Neural progenitor cell (in vitro differentiated cells): ENCODE results near the gene SOCS3. TPM values are rescaled to one million over a fixed set of nuclear protein-coding genes. Genes with fewer than 3 reads are reported as not detected.

Source experiments
- DNase-seq: peaks from one replicate; pipeline ENCODE4 v3.0.0-alpha.2; 2016; ENCODE audit warnings: low spot score
- H2AFZ ChIP-seq: fragments of 200-600 bp; sonication (generic); replicated peaks from 2 replicates; pipeline ENCODE4 v1.6.1; 2016; ENCODE audit warnings: antibody characterized with exemption
- H3F3A ChIP-seq: fragments of 200-600 bp; sonication (generic); 2 replicates; pipeline ENCODE4 v1.6.1; 2016; ENCODE audit warnings: antibody characterized with exemption, low read depth
- H3K27ac ChIP-seq: fragments of 200-600 bp; sonication (generic); 2 replicates; pipeline ENCODE4 v1.5.1; 2016; ENCODE audit warnings: mild to moderate bottlenecking
- H3K27me3 ChIP-seq: fragments of 200-600 bp; sonication (generic); 2 replicates; pipeline ENCODE4 v1.6.1; 2016; ENCODE audit warnings: mild to moderate bottlenecking, moderate library complexity
- H3K36me3 ChIP-seq: fragments of 200-600 bp; sonication (generic); 2 replicates; pipeline ENCODE4 v1.5.1; 2016
- H3K4me1 ChIP-seq: fragments of 200-600 bp; sonication (generic); 2 replicates; pipeline ENCODE4 v1.6.1; 2016; ENCODE audit warnings: mixed run types
- H3K4me2 ChIP-seq: fragments of 200-600 bp; sonication (generic); 2 replicates; pipeline ENCODE4 v1.6.1; 2016
- H3K4me3 ChIP-seq: fragments of 200-600 bp; sonication (generic); 2 replicates; pipeline ENCODE4 v1.5.1; 2016
- H3K79me2 ChIP-seq: fragments of 200-600 bp; sonication (generic); 2 replicates; pipeline ENCODE4 v1.6.1; 2016; ENCODE audit warnings: low read depth
- H3K9ac ChIP-seq: fragments of 200-600 bp; sonication (generic); 2 replicates; pipeline ENCODE4 v1.6.1; 2016
- H3K9me3 ChIP-seq: fragments of 200-600 bp; sonication (generic); 2 replicates; pipeline ENCODE4 v1.5.1; 2016; ENCODE audit warnings: low read depth
- H4K20me1 ChIP-seq: fragments of 200-600 bp; sonication (generic); 2 replicates; pipeline ENCODE4 v1.6.1; 2016; ENCODE audit warnings: low read depth
- H3K27ac Mint-ChIP-seq: 3 replicates; pipeline ENCODE4 v1.8.0; 2021; ENCODE audit warnings: mixed read lengths
- H3K27me3 Mint-ChIP-seq: 2 replicates; pipeline ENCODE4 v1.8.0; 2022; ENCODE audit warnings: low read depth, mild to moderate bottlenecking, inconsistent platforms, moderate library complexity, mixed read lengths; ENCODE audit not compliant: insufficient read depth
- H3K36me3 Mint-ChIP-seq: 3 replicates; pipeline ENCODE4 v1.8.0; 2021; ENCODE audit warnings: mixed read lengths
- H3K4me1 Mint-ChIP-seq: 3 replicates; pipeline ENCODE4 v1.8.0; 2021; ENCODE audit warnings: mixed read lengths
- H3K4me3 Mint-ChIP-seq: 3 replicates; pipeline ENCODE4 v1.8.0; 2021; ENCODE audit warnings: mild to moderate bottlenecking, moderate library complexity, mixed read lengths
- H3K9me3 Mint-ChIP-seq: 3 replicates; pipeline ENCODE4 v1.8.0; 2020; ENCODE audit warnings: mixed read lengths
- EZH2 ChIP-seq: fragments of 200-600 bp; sonication (generic); IDR thresholded peaks from 2 replicates; pipeline ENCODE4 v1.6.1; 2017; ENCODE audit warnings: antibody characterized with exemption, mild to moderate bottlenecking, moderate library complexity
- EZH2phosphoT487 ChIP-seq: fragments of 200-600 bp; sonication (generic); IDR thresholded peaks from 2 replicates; pipeline ENCODE4 v1.6.1; 2017; ENCODE audit warnings: antibody characterized with exemption
- total RNA-seq: library from RNA; depleted of rRNA; stranded (reverse); fragments of >200 nt; gene quantifications from 2 replicates; pipeline ENCODE4 v1.2.3, GENCODE V29; 2015; ENCODE audit warnings: low replicate concordance
- TF ChIP-seq, protein P1 (sequence below): fragments of 200-600 bp; sonication (generic); IDR thresholded peaks from 2 replicates; pipeline ENCODE4 v1.5.1; 2017; ENCODE audit warnings: antibody characterized with exemption, mild to moderate bottlenecking

SOCS3 gene
- total RNA-seq, 1 donor from 2014 or later = 7.5 TPM

DNA sequence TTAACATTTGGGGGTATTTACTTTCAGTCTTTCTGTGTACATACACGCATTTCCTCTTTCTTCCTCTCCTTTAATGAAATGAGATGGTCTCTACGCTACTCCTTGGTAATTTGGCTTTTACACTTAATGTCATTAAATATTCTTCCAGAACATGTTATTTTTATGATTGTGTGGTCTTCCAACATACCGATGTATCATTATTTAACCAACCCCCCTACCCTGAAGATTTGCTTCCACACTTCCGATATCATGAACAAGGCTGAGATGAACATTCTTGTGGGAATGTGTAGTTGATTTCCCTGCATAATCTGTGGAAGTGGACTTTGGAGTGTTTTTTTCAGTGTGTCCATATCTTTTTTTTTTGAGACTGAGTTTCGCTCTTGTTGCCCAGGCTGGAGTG lies 16.3 kb upstream of the SOCS3 start:
- Histone ChIP-seq H2AFZ (no peak overlapping the region), H3K4me2 (no peak overlapping the region), H3K9me3 (no peaks in the 10 kb centered on the region), H4K20me1 (peaks cover 24% of the 10 kb centered on the region), H3F3A (peaks cover 44% of the 10 kb centered on the region), H3K27me3 (no peaks in the 10 kb centered on the region), H3K36me3 (no peaks in the 10 kb centered on the region), H3K9ac (no peak overlapping the region), H3K4me3 (no peak overlapping the region), H3K79me2 (peaks cover 29% of the 10 kb centered on the region), H3K4me1 (peaks cover 36% of the 10 kb centered on the region), H3K27ac (no peak overlapping the region)
- DNase-seq = no peak
- Mint-ChIP-seq H3K36me3 (peaks cover 3% of the 10 kb centered on the region), H3K27me3 (no peaks in the 10 kb centered on the region), H3K4me1 (peaks cover 54% of the 10 kb centered on the region), H3K4me3 (peak overlapping the region; percentile 58), H3K27ac (no peak overlapping the region), H3K9me3 (no peaks in the 10 kb centered on the region)
- TF ChIP-seq EZH2phosphoT487 = no peak
- no peak for TF ChIP-seq EZH2
- TF ChIP-seq, protein P1, sequence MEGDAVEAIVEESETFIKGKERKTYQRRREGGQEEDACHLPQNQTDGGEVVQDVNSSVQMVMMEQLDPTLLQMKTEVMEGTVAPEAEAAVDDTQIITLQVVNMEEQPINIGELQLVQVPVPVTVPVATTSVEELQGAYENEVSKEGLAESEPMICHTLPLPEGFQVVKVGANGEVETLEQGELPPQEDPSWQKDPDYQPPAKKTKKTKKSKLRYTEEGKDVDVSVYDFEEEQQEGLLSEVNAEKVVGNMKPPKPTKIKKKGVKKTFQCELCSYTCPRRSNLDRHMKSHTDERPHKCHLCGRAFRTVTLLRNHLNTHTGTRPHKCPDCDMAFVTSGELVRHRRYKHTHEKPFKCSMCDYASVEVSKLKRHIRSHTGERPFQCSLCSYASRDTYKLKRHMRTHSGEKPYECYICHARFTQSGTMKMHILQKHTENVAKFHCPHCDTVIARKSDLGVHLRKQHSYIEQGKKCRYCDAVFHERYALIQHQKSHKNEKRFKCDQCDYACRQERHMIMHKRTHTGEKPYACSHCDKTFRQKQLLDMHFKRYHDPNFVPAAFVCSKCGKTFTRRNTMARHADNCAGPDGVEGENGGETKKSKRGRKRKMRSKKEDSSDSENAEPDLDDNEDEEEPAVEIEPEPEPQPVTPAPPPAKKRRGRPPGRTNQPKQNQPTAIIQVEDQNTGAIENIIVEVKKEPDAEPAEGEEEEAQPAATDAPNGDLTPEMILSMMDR = no peak

GRCh38 chr17:78375401-78376151 lies 15.7 kb upstream of the SOCS3 start:
- H3K4me1 Mint-ChIP-seq = peaks cover 49% of the 10 kb centered on the region
- Histone ChIP-seq H3K4me2 (peak overlapping the region; percentile 36), H3K9ac (no peak overlapping the region), H2AFZ (no peak overlapping the region), H3K4me1 (peaks cover 38% of the 10 kb centered on the region), H3K27me3 (no peaks in the 10 kb centered on the region), H3F3A (peaks cover 50% of the 10 kb centered on the region), H3K79me2 (peaks cover 23% of the 10 kb centered on the region), H3K4me3 (no peak overlapping the region), H3K27ac (peak overlapping the region; percentile 90), H3K9me3 (no peaks in the 10 kb centered on the region), H4K20me1 (peaks cover 18% of the 10 kb centered on the region), H3K36me3 (no peaks in the 10 kb centered on the region)
- TF ChIP-seq EZH2phosphoT487 = no peak
- no peaks in the 10 kb centered on the region for H3K9me3 Mint-ChIP-seq
- H3K27ac Mint-ChIP-seq = no peak overlapping the region
- H3K36me3 Mint-ChIP-seq = peaks cover 3% of the 10 kb centered on the region
- H3K27me3 Mint-ChIP-seq = no peaks in the 10 kb centered on the region
- no peak overlapping the region for H3K4me3 Mint-ChIP-seq
- no peak for DNase-seq

- H3K9ac ChIP-seq = no peak overlapping the region
- Mint-ChIP-seq H3K27ac (peak overlapping the region; percentile 93), H3K4me1 (peaks cover 50% of the 10 kb centered on the region), H3K4me3 (peak overlapping the region; percentile 54), H3K27me3 (no peaks in the 10 kb centered on the region), H3K9me3 (no peaks in the 10 kb centered on the region), H3K36me3 (no peaks in the 10 kb centered on the region)
- no peak overlapping the region for H3K4me3 ChIP-seq
- peaks cover 14% of the 10 kb centered on the region for H3K79me2 ChIP-seq
- peak overlapping the region; percentile 36 for H3K4me2 ChIP-seq
- H3F3A ChIP-seq = peaks cover 54% of the 10 kb centered on the region
- no peaks in the 10 kb centered on the region for H3K9me3 ChIP-seq
- H3K27ac ChIP-seq = peak overlapping the region; percentile 90
- peak; percentile 80 for DNase-seq
- no peaks in the 10 kb centered on the region for H3K27me3 ChIP-seq
- peaks cover 43% of the 10 kb centered on the region for H3K4me1 ChIP-seq
- peak overlapping the region; percentile 71 for H2AFZ ChIP-seq
- TF ChIP-seq, protein P1 = no peak
- TF ChIP-seq EZH2phosphoT487 = no peak
- no peak for TF ChIP-seq EZH2
- peaks cover 11% of the 10 kb centered on the region for H4K20me1 ChIP-seq
- no peaks in the 10 kb centered on the region for H3K36me3 ChIP-seq
Observed at GRCh38 chr17:78374631-78375274, 14.9 kb upstream of the SOCS3 start.

GRCh38 chr17:78374189-78374588 lies 14.3 kb upstream of the SOCS3 start:
- no peak for DNase-seq
- peak overlapping the region; percentile 90 for H3K27ac ChIP-seq
- no peak overlapping the region for H3K4me3 Mint-ChIP-seq
- H3K27me3 ChIP-seq = no peaks in the 10 kb centered on the region
- H3K36me3 ChIP-seq = no peaks in the 10 kb centered on the region
- H3K9me3 ChIP-seq = no peaks in the 10 kb centered on the region
- H3K4me3 ChIP-seq = no peak overlapping the region
- H3K79me2 ChIP-seq = peaks cover 9% of the 10 kb centered on the region
- H3K4me1 ChIP-seq = peaks cover 43% of the 10 kb centered on the region
- H3K9ac ChIP-seq = no peak overlapping the region
- TF ChIP-seq EZH2 = no peak
- TF ChIP-seq, protein P1 = no peak
- no peak for TF ChIP-seq EZH2phosphoT487
- H3F3A ChIP-seq = peaks cover 58% of the 10 kb centered on the region
- H3K27ac Mint-ChIP-seq = peak overlapping the region; percentile 93
- no peaks in the 10 kb centered on the region for H3K9me3 Mint-ChIP-seq
- peaks cover 47% of the 10 kb centered on the region for H3K4me1 Mint-ChIP-seq
- peak overlapping the region; percentile 36 for H3K4me2 ChIP-seq
- H3K36me3 Mint-ChIP-seq = no peaks in the 10 kb centered on the region
- peak overlapping the region; percentile 71 for H2AFZ ChIP-seq
- peaks cover 5% of the 10 kb centered on the region for H4K20me1 ChIP-seq
- H3K27me3 Mint-ChIP-seq = no peaks in the 10 kb centered on the region
